Uterus (tissue), 4 donors: ENCODE data around the gene ADAP1. TPM values are rescaled to one million over a fixed set of nuclear protein-coding genes. Genes with fewer than 3 reads are reported as not detected.

Source experiments
- DNase-seq, 2 donors: peaks; one replicate each; pipeline ENCODE4 v3.0.0-alpha.2; 2019 to 2020
- H3K27ac ChIP-seq, 2 donors: fragments of 200-600 bp; sonication (generic); 1 replicate in 1 of 2; 2 replicates in 1 of 2; pipeline ENCODE4 v1.5.1; 2016 to 2018
- H3K27me3 ChIP-seq, 2 donors: fragments of 200-600 bp; sonication (generic); one replicate each; pipeline ENCODE4 v1.5.1; 2018 to 2019; ENCODE audit warnings: control low read depth in 1 of 2
- H3K36me3 ChIP-seq, 2 donors: fragments of 200-600 bp; sonication (generic); one replicate each; pipeline ENCODE4 v1.5.1; 2019; ENCODE audit warnings: control low read depth in 1 of 2
- H3K4me1 ChIP-seq, 2 donors: fragments of 200-600 bp; sonication (generic); one replicate each; pipeline ENCODE4 v1.5.1; 2018 to 2019; ENCODE audit warnings: control low read depth in 1 of 2
- H3K4me3 ChIP-seq, 2 donors: fragments of 200-600 bp; sonication (generic); 1 replicate in 1 of 2; 2 replicates in 1 of 2; pipeline ENCODE4 v1.5.1; 2018 to 2019; ENCODE audit warnings: mild to moderate bottlenecking in 1 of 2
- H3K9me3 ChIP-seq, 2 donors: fragments of 200-600 bp; sonication (generic); one replicate each; pipeline ENCODE4 v1.5.1; 2019; ENCODE audit warnings: control low read depth in 1 of 2
- CTCF ChIP-seq, 4 experiments: fragments of 200-600 bp in 2 of 4; fragments of 450-650 bp in 2 of 4; sonication (generic) in 2 of 4; IDR thresholded peaks; one replicate each; pipeline ENCODE4 v1.5.1; 2016 to 2019; ENCODE audit warnings: antibody characterized with exemption in 4 of 4, mild to moderate bottlenecking in 2 of 4, moderate library complexity in 1 of 4
- POLR2A ChIP-seq, 2 donors: fragments of 450-650 bp; IDR thresholded peaks; one replicate each; pipeline ENCODE4 v1.6.1; 2016; ENCODE audit warnings: antibody characterized with exemption in 2 of 2, mild to moderate bottlenecking in 1 of 2, moderate library complexity in 1 of 2
- intact Hi-C: fragments of 100-400 bp; cut with DNase I; formaldehyde crosslinking; loops from one replicate; pipeline ENCODE4 v1.15.1; 2023; ENCODE audit warnings: low total_unique reads
- total RNA-seq, 4 donors: library from RNA; depleted of rRNA in 3 of 4; stranded (reverse); fragments of >200 nt in 3 of 4; gene quantifications; one replicate each; pipeline versions ENCODE4 v1.1.0 to v1.2.4, GENCODE V29; 2014 to 2023
- donor health status: DM: yes; HTN: yes; CAD: no.

Gene ADAP1
- total RNA-seq, 4 donors from 2014 or later = 3.2 to 17.4 (median 10.9) TPM

- peaks cover 0 to under 1% of the 10 kb centered on the region in 2 donors for H3K27me3 ChIP-seq
- H3K4me1 ChIP-seq = no peaks in the 10 kb centered on the region
- peak; percentile 96 for DNase-seq
- no peak overlapping the region for H3K4me3 ChIP-seq
- TF ChIP-seq CTCF (IDR thresholded peaks at IDR 0.05) (peak; percentile 99 to 100 (median 100)), POLR2A (IDR thresholded peaks at IDR 0.05) (peak; percentile 13 to 45)
- no peaks in the 10 kb centered on the region for H3K9me3 ChIP-seq
- intact Hi-C loops = loop anchor here (2.0 to 5.0 kb wide), 2 partner anchors 72 to 144 kb away; a partner anchor contains a TSS
- no peak overlapping the region for H3K27ac ChIP-seq
- H3K36me3 ChIP-seq = no peaks in the 10 kb centered on the region
These were observed 38.5 kb upstream of the ADAP1 start for GRCh38 chr7:992709-993607.

GRCh38 chr7:991729-992656, 37.5 kb upstream of the ADAP1 start:
- TF ChIP-seq POLR2A (IDR thresholded peaks at IDR 0.05) = no peak
- TF ChIP-seq CTCF (IDR thresholded peaks at IDR 0.05) = no peak
- no peak for DNase-seq
- Histone ChIP-seq H3K9me3 (no peaks in the 10 kb centered on the region), H3K4me1 (no peaks in the 10 kb centered on the region), H3K36me3 (no peaks in the 10 kb centered on the region), H3K27ac (no peak overlapping the region), H3K4me3 (no peak overlapping the region), H3K27me3 (peaks cover 0 to 8% of the 10 kb centered on the region in 2 donors)
- intact Hi-C loops = loop anchor here (2.0 to 5.0 kb wide), 2 partner anchors 73 to 145 kb away; a partner anchor contains a TSS

GRCh38 chr7:990933-991728, 36.7 kb upstream of the ADAP1 start:
- Histone ChIP-seq H3K36me3 (no peaks in the 10 kb centered on the region), H3K27ac (no peak overlapping the region), H3K4me3 (no peak overlapping the region), H3K9me3 (no peaks in the 10 kb centered on the region), H3K27me3 (peaks cover 0 to 8% of the 10 kb centered on the region in 2 donors), H3K4me1 (no peaks in the 10 kb centered on the region)
- no peak for TF ChIP-seq POLR2A (IDR thresholded peaks at IDR 0.05)
- TF ChIP-seq CTCF (IDR thresholded peaks at IDR 0.05) = no peak
- no peak for DNase-seq
- intact Hi-C loops = loop anchor here (5.0 kb wide), 1 partner anchor 146 kb away; a partner anchor contains a TSS

- intact Hi-C loops = loop anchor here (5.0 kb wide), 1 partner anchor 147 kb away; a partner anchor contains a TSS
- Histone ChIP-seq H3K36me3 (no peaks in the 10 kb centered on the region), H3K9me3 (no peaks in the 10 kb centered on the region), H3K4me1 (no peaks in the 10 kb centered on the region), H3K27me3 (peaks cover 0 to 8% of the 10 kb centered on the region in 2 donors), H3K4me3 (no peak overlapping the region), H3K27ac (no peak overlapping the region)
- no peak for TF ChIP-seq POLR2A (IDR thresholded peaks at IDR 0.05)
- no peak for TF ChIP-seq CTCF (IDR thresholded peaks at IDR 0.05)
- DNase-seq = no peak
These were observed 36.0 kb upstream of the ADAP1 start for GRCh38 chr7:990352-990932.
